ENCODE measurements around the gene MRTFA. TPM values are rescaled to one million over a fixed set of nuclear protein-coding genes. Genes with fewer than 3 reads are reported as not detected.
A peak's percentile ranks its signal among the peaks of the same experiment; 100 is the strongest.

The MRTFA gene
- total RNA-seq, 2 experiments from 2014 or later: 55.3 to 58.9 TPM

GRCh38 chr22:40631925-40632324 lies 4.6 kb downstream of the MRTFA start:
- no peaks in the 10 kb centered on the region for H3K9me3 ChIP-seq (ENCODE audit: control insufficient read depth in 1 of 2, insufficient read depth in 1 of 2, low read length in 2 of 2)
- no peaks in the 10 kb centered on the region for H3K27me3 ChIP-seq (ENCODE audit: control insufficient read depth in 1 of 2, insufficient read depth in 2 of 2, low read length in 2 of 2)
- peaks cover 77% of the 10 kb centered on the region for H3K4me1 Mint-ChIP-seq (ENCODE audit: low read depth)
- intact Hi-C loops (cut with DNase I, micrococcal nuclease): no loop called here
- ChIA-PET POLR2A (interaction anchor here (0.7 to 6.6 kb wide), 2 partner anchors 100 to 263 kb away, joined by 3 to 72 read pairs; no protein-coding TSS in a partner anchor), CTCF (interaction anchor here (1.0 kb wide), 1 partner anchor 104 kb away, joined by 3 read pairs; no protein-coding TSS in a partner anchor)
- no peaks in the 10 kb centered on the region for H3K27me3 Mint-ChIP-seq
- DNase-seq: no peak
- no peak overlapping the region for H3K27ac Mint-ChIP-seq
- H3K4me3 ChIP-seq (ENCODE audit: low read length): no peak overlapping the region
- TF ChIP-seq CTCF (IDR thresholded peaks at IDR 0.05): no peak
- no peak overlapping the region for H3K27ac ChIP-seq (ENCODE audit: low read depth in 1 of 2, low read length in 2 of 2)
- ATAC-seq (ENCODE audit: poor library complexity): no peak
- no peaks in the 10 kb centered on the region for H3K9me3 Mint-ChIP-seq
- H3K4me3 Mint-ChIP-seq: no peak overlapping the region
- no peaks in the 10 kb centered on the region for H3K36me3 ChIP-seq (ENCODE audit: insufficient read depth, low read length)
- H3K4me1 ChIP-seq (ENCODE audit: insufficient read depth, low read length): peaks cover 37% of the 10 kb centered on the region
- H3K36me3 Mint-ChIP-seq (ENCODE audit: low read depth): peaks cover 6% of the 10 kb centered on the region

GRCh38 chr22:40628354-40629042 lies 8.0 kb downstream of the MRTFA start:
- no peaks in the 10 kb centered on the region for H3K27me3 Mint-ChIP-seq
- H3K36me3 Mint-ChIP-seq (ENCODE audit: low read depth): no peaks in the 10 kb centered on the region
- peaks cover 17% of the 10 kb centered on the region for H3K4me1 ChIP-seq (ENCODE audit: insufficient read depth, low read length)
- no peaks in the 10 kb centered on the region for H3K9me3 Mint-ChIP-seq
- H3K4me3 Mint-ChIP-seq: no peak overlapping the region
- TF ChIP-seq CTCF (IDR thresholded peaks at IDR 0.05): no peak
- no peaks in the 10 kb centered on the region for H3K36me3 ChIP-seq (ENCODE audit: insufficient read depth, low read length)
- peaks cover 55% of the 10 kb centered on the region for H3K4me1 Mint-ChIP-seq (ENCODE audit: low read depth)
- H3K27ac ChIP-seq (ENCODE audit: low read depth in 1 of 2, low read length in 2 of 2): no peak overlapping the region
- no peak overlapping the region for H3K27ac Mint-ChIP-seq
- H3K4me3 ChIP-seq (ENCODE audit: low read length): no peak overlapping the region
- ATAC-seq (ENCODE audit: poor library complexity): no peak
- DNase-seq: peak in 1 of 14 experiments; percentile 27
- intact Hi-C loops (cut with DNase I, micrococcal nuclease): no loop called here
- H3K9me3 ChIP-seq (ENCODE audit: control insufficient read depth in 1 of 2, insufficient read depth in 1 of 2, low read length in 2 of 2): no peaks in the 10 kb centered on the region
- no peaks in the 10 kb centered on the region for H3K27me3 ChIP-seq (ENCODE audit: control insufficient read depth in 1 of 2, insufficient read depth in 2 of 2, low read length in 2 of 2)
- ChIA-PET POLR2A (interaction anchor here (2.6 kb wide), 1 partner anchor 8 kb away, joined by 9 read pairs; the partner anchor contains the start of gene MRTFA), CTCF (interaction anchor here (1.9 kb wide), 1 partner anchor 17 kb away, joined by 4 read pairs; no protein-coding TSS in a partner anchor)

DNA sequence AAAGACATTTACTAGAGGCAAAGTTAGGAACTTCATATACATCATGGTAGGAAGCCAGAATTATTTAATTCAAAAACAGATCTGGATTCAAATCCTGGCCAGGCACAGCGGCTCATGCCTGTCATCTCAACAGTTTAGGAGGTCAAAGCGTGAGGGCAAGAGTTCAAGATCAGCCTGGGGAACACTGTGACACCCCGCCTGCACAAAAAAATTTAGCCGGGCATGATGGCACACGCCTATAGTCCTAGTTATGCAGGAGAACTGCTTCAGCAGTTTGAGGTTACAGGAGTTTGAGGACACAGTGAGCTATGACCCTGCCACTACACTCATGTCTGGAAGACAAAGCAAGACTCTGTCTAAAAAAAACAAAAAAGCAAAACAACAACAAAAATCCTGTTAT lies 8.9 kb downstream of the MRTFA start:
- intact Hi-C loops (cut with DNase I, micrococcal nuclease): no loop called here
- peaks cover 16% of the 10 kb centered on the region for H3K4me1 ChIP-seq (ENCODE audit: insufficient read depth, low read length)
- POLR2A ChIA-PET: interaction anchor here (2.6 kb wide), 1 partner anchor 9 kb away, joined by 9 read pairs; the partner anchor contains the start of gene MRTFA
- H3K27ac ChIP-seq (ENCODE audit: low read depth in 1 of 2, low read length in 2 of 2): no peak overlapping the region
- H3K27me3 ChIP-seq (ENCODE audit: control insufficient read depth in 1 of 2, insufficient read depth in 2 of 2, low read length in 2 of 2): no peaks in the 10 kb centered on the region
- Mint-ChIP-seq H3K27ac (no peak overlapping the region), H3K9me3 (peaks cover 2% of the 10 kb centered on the region), H3K36me3 (ENCODE audit: low read depth) (peaks cover 3% of the 10 kb centered on the region), H3K4me3 (no peak overlapping the region), H3K4me1 (ENCODE audit: low read depth) (peaks cover 54% of the 10 kb centered on the region), H3K27me3 (no peaks in the 10 kb centered on the region)
- H3K9me3 ChIP-seq (ENCODE audit: control insufficient read depth in 1 of 2, insufficient read depth in 1 of 2, low read length in 2 of 2): no peaks in the 10 kb centered on the region
- no peak for ATAC-seq (ENCODE audit: poor library complexity)
- no peaks in the 10 kb centered on the region for H3K36me3 ChIP-seq (ENCODE audit: insufficient read depth, low read length)
- H3K4me3 ChIP-seq (ENCODE audit: low read length): no peak overlapping the region
- no peak for DNase-seq
- TF ChIP-seq CTCF (IDR thresholded peaks at IDR 0.05): no peak
- CTCF ChIA-PET: interaction anchor here (0.6 to 1.9 kb wide), 2 partner anchors 18 to 100 kb away, joined by 3 to 4 read pairs; no protein-coding TSS in a partner anchor

All from CD4-positive, alpha-beta T cell (primary cell).